GM12864 (cell line): ENCODE measurements around the gene SPTBN2.

Experiments
- DNase-seq: peaks from one replicate; pipeline ENCODE4 v3.0.0-alpha.2; 2011; ENCODE audit warnings: low read depth
- H3K4me3 ChIP-seq: 2 replicates; pipeline ENCODE4 v1.5.1; 2011; ENCODE audit warnings: mild to moderate bottlenecking, low read depth, low read length, control low read depth
- TF ChIP-seq, protein P1 (sequence below): IDR thresholded peaks from 2 replicates; pipeline ENCODE4 v1.5.1; 2011; ENCODE audit warnings: low read depth, mild to moderate bottlenecking, moderate library complexity, low read length, control low read depth, inconsistent platforms; ENCODE audit errors: missing control alignments

The SPTBN2 gene

DNA sequence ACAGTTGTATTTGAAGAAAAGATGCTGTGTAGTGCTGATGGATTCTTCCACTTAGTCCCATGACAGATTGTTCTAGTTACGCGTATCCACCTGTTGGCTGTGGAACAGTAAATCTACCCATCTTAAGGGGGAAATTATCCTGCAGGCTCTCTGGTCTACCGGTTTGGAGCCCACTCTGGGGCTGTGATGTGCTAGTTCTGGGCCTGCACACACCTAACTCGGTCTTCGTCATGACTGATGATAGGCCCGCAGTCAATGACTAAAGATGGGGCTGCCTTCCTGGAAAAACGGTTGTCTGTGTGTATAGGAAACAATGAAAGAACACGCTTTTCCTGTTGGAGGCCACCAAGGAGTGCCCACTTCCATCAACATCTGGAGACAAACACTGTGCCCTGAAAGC, 45.1 kb downstream of the SPTBN2 start:
- DNase-seq = no peak
- H3K4me3 ChIP-seq = no peak overlapping the region
- TF ChIP-seq, protein P1, sequence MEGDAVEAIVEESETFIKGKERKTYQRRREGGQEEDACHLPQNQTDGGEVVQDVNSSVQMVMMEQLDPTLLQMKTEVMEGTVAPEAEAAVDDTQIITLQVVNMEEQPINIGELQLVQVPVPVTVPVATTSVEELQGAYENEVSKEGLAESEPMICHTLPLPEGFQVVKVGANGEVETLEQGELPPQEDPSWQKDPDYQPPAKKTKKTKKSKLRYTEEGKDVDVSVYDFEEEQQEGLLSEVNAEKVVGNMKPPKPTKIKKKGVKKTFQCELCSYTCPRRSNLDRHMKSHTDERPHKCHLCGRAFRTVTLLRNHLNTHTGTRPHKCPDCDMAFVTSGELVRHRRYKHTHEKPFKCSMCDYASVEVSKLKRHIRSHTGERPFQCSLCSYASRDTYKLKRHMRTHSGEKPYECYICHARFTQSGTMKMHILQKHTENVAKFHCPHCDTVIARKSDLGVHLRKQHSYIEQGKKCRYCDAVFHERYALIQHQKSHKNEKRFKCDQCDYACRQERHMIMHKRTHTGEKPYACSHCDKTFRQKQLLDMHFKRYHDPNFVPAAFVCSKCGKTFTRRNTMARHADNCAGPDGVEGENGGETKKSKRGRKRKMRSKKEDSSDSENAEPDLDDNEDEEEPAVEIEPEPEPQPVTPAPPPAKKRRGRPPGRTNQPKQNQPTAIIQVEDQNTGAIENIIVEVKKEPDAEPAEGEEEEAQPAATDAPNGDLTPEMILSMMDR = no peak

DNA sequence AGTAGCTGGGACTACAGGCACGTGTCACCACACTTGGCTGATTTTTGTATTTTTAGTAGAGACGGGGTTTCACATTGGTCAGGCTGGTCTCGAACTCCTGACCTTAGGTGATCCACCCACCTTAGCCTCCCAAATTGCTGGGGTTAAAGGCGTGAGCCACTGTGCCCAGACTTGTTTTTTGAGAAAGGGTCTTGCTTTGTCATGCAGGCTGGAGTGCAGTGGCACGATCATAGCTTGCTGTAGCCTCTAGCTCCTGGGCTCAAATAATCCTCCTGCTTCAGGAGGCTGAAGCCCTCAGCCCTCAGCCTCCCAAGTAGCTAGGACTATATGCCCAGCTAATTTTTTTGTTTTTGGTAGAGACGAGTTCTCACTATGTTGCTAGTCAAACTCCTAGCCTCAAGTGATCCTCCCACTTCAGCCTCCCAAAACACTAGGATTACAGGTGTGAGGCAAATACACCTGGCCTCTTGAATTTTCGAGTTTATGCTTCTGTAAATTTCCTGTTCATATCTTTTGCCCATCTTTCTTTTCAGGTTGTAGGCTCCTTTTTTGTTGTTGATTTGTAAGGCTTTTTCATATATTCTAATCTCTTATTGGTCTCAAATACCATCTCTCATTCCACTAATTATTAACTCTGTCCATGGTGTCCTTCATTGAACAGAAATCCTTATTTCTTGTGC, 47.9 kb downstream of the SPTBN2 start:
- H3K4me3 ChIP-seq = no peak overlapping the region
- TF ChIP-seq, protein P1 = no peak
- no peak for DNase-seq

DNA sequence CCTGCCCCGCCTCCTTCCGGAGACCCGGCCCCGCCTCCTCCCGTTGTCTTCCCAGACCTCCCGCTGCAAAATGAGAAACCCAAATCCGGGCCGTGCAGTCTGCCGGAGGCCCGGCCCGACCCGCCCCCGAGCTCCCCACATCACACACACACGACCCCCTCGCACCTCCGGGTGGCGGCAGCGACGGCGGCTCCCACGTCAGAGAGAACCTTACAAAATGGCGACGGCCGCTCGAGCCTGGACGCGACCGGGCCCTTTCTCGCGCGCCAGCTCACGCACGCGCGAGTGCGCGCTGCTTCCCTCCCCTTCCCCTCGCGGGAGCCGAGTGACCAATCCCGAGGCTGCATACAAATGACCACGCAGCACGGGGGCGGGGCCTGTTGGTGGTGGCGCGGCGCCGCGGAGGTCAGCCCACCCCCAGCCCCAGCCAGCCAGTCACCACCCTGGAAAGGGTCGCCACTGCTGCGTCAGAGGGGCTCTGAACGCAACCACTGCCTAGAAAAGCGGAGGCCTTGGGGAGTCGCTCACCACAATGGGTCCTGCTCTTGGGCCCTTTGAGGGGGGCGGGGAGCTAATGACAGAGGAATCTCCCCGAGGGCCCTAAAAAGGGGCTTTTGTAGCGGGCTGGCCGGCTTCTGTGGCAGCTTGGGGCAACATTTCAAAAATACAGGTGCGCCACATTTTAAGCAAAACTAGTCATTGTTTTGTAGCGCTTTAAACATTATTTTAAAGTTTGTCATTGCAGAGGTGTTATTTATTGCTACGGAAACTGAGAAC, 51.2 kb downstream of the SPTBN2 start, which contains the start of gene RBM4B:
Gene RBM4B (minus strand): TSS at position 289 of the 777 bp plus-strand sequence. CDS start 808 bp downstream, outside the sequence.
- TF ChIP-seq, protein P1 = no peak
- peak; percentile 80 for DNase-seq
- peak within 1 kb of the TSS; percentile 90 for H3K4me3 ChIP-seq

DNA sequence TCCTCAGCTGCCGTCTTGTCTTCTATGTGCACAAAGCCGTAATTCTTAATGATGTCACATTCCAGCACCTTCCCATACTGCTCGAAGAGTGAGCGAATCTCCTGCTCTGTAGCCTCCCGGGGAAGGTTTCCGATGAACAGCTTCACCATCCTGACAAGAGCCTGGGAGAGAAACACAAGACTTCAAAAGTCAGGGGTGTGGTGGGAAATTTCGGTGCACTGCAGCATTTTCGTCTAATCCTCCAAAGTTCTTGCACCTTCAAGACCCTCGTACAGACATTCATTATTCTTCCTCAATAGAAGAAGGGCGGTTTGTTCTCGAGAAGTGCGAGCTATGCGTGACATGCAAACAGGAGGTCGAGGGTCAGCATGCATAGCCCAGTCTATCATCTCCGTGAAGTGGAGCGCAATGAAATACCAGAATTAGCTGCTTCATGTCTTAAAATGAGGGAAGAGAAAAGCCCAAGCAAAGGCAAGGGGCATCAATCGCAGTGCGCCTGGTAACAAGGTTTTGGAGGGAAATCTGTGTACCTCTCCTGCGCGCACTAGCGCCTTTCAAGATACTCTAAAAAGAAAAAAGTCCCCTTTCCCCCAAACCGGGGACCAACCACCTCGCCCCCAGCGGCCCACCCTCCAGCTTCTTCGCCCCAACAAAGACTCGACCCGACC, 52.0 kb downstream of the SPTBN2 start:
- no peak for DNase-seq
- H3K4me3 ChIP-seq = peak overlapping the region; percentile 90
- TF ChIP-seq, protein P1 = no peak

DNA sequence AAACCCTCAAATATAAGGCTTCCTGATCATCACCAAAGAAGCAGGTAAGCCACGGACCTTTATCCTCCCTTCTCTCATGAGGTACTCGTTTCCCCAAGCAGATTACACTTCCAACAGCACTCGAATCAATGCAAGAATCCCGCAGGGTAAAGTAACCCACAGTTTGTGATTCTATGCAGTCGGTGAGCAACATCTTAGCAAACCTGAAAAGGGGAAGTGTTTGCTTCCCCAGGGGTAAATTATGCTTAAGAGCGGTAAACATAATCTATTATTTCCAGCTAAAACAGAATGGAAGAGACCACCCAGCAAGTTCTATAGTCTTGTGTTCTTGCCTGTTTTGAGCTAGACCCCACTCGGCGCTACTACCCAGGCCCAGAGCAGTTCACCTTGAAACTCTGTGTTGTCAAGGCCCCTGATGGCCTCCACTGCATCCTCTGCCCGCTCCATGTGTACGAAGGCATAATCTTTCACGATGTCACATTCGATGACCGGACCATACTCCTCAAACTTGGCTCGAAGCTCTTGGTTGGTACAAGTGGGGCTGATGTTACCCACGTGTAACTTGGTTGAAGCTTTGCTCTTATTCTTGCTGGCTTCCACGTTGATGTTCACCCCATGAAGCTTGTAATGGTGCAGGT, 52.6 kb downstream of the SPTBN2 start:
- peak overlapping the region; percentile 90; the same call in 1 of the 2 replicates for H3K4me3 ChIP-seq
- DNase-seq = no peak
- TF ChIP-seq, protein P1 = no peak

DNA sequence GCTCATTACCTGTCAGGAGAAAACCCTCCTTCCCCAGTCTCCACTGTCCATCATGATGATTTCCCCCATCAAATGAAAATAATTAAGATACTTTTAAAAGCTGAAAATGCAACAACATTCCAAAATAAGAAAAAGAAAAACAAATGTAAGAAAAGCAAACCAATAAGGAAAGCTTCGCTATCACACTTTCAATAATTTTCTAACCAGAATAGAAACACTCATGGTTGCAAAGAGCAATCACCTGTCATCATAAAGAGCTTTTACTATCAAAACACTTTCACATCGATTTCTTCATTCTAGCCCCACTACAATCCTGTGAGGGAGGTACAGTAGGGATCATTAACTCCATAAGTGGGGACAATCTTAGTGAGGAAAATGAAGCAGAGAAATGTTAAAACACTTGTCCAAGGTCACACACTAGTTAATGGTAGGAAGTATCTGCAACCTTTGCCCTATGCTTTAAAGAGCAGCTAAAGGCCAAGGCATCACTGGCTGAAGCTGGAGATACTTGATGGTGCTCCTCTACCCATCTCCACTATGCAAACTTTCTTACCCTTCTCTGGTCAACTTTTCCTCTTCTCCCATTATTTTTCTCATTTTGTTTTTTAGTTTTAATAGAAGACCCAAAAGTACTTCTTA, 53.9 kb downstream of the SPTBN2 start:
- H3K4me3 ChIP-seq = no peak overlapping the region
- DNase-seq = no peak
- TF ChIP-seq, protein P1 = no peak
